ENCODE results near the gene TLL2.

DNA sequence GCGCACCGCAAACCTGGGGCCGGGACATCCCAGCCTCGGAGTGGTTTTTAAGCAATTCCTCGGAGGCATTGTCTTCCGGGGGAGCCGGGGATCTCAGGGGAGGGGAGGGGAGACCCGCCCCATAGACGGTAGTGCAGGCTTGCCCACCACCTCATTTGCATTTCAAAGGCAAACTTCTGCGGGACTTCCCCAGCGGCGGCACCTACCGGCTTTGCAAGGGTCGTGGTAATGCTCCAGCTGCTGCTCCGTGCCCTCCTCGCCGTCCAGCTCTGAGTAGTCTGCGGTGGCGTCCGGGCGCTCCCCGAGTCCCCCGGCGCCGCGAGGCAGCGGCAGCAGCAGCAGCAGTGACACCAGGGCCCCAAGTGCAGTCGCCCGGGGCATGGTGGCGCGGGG, 425 bp downstream of the TLL2 start:
- no peak for TF ChIP-seq EP300 (IDR thresholded peaks at IDR 0.05)
- TF ChIP-seq, protein P1, sequence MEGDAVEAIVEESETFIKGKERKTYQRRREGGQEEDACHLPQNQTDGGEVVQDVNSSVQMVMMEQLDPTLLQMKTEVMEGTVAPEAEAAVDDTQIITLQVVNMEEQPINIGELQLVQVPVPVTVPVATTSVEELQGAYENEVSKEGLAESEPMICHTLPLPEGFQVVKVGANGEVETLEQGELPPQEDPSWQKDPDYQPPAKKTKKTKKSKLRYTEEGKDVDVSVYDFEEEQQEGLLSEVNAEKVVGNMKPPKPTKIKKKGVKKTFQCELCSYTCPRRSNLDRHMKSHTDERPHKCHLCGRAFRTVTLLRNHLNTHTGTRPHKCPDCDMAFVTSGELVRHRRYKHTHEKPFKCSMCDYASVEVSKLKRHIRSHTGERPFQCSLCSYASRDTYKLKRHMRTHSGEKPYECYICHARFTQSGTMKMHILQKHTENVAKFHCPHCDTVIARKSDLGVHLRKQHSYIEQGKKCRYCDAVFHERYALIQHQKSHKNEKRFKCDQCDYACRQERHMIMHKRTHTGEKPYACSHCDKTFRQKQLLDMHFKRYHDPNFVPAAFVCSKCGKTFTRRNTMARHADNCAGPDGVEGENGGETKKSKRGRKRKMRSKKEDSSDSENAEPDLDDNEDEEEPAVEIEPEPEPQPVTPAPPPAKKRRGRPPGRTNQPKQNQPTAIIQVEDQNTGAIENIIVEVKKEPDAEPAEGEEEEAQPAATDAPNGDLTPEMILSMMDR (IDR thresholded peaks at IDR 0.05), result no peak
- TF ChIP-seq POLR2A (IDR thresholded peaks at IDR 0.05; ENCODE audit: low read length), result no peak
- TF ChIP-seq RAD21 (conservative IDR thresholded peaks at IDR 0.05 in 1 of 2, IDR thresholded peaks at IDR 0.05 in 1 of 2), result no peak
- TF ChIP-seq TP53 (CRISPR knock-in tag; IDR thresholded peaks at IDR 0.05), result no peak
- TF ChIP-seq CHD2 (IDR thresholded peaks at IDR 0.05; ENCODE audit: low read length, partially characterized antibody), result no peak
- no peak for TF ChIP-seq RFX5 (IDR thresholded peaks at IDR 0.05)
- no peak for TF ChIP-seq GATA3 (IDR thresholded peaks at IDR 0.05; ENCODE audit: borderline replicate concordance)
- no peak for TF ChIP-seq ZFP36 (IDR thresholded peaks at IDR 0.05; ENCODE audit: borderline replicate concordance, partially characterized antibody)
- no peak for TF ChIP-seq MAFK (IDR thresholded peaks at IDR 0.05; ENCODE audit: partially characterized antibody)
- TF ChIP-seq NR3C1 (IDR thresholded peaks at IDR 0.05), result no peak
- no peak for TF ChIP-seq KDM1A (IDR thresholded peaks at IDR 0.05; ENCODE audit: low read depth)
- TF ChIP-seq, protein P2, sequence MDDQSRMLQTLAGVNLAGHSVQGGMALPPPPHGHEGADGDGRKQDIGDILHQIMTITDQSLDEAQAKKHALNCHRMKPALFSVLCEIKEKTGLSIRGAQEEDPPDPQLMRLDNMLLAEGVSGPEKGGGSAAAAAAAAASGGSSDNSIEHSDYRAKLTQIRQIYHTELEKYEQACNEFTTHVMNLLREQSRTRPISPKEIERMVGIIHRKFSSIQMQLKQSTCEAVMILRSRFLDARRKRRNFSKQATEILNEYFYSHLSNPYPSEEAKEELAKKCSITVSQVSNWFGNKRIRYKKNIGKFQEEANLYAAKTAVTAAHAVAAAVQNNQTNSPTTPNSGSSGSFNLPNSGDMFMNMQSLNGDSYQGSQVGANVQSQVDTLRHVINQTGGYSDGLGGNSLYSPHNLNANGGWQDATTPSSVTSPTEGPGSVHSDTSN (IDR thresholded peaks at IDR 0.05), result no peak
